HCT116 (cell line): ENCODE measurements around the gene VTI1A. TPM values are rescaled to one million over a fixed set of nuclear protein-coding genes. Genes with fewer than 3 reads are reported as not detected.

ENCODE experiments used
- ATAC-seq: fragments of 200-7000 bp; cut with Tn5 transposase; 2 replicates; pipeline ENCODE4 v1.9.1; 2020; ENCODE audit warnings: mild to moderate bottlenecking, moderate library complexity
- BruUV-seq: library from RNA; stranded (reverse); fragments of 400-500 nt; replicated peaks from 2 replicates; lab custom pipeline; 2021; lab: Mats Ljungman, UMichigan
- CTCF ChIA-PET: fragments of 300-600 bp; sonication (Branson Sonifier 250); formaldehyde crosslinking; loops from one replicate; lab custom pipeline; 2021; ENCODE audit warnings: antibody characterized with exemption; lab: Charles Lee
- POLR2A ChIA-PET: fragments of 300-600, 350-600 bp; sonication (Branson Sonifier 250); formaldehyde crosslinking; loops from one replicate; lab custom pipeline; 2021; ENCODE audit warnings: antibody characterized with exemption; lab: Charles Lee
- RAD21 ChIA-PET, 2 experiments: fragments of 300-600 bp; sonication (Branson Sonifier 250); formaldehyde crosslinking; loops; one replicate each; lab custom pipeline; 2023; ENCODE audit warnings: low total read pairs in 2 of 2; ENCODE audit not compliant: uncharacterized antibody in 2 of 2, unreplicated experiment in 2 of 2, low non-redundant PET in 1 of 2; lab: Charles Lee
- DNase-seq: peaks from one replicate; pipeline ENCODE4 v3.0.0-alpha.2; 2010; ENCODE audit warnings: low read depth, low spot score
- H2AFZ ChIP-seq: fragments of 200-600 bp; shearing (Covaris generic), sonication (generic); 2 replicates; pipeline ENCODE4 v1.6.1; 2017; ENCODE audit warnings: low read depth, mixed run types, mixed read lengths, antibody characterized with exemption, low read length; ENCODE audit not compliant: poor library complexity, severe bottlenecking
- H3K27ac ChIP-seq: 2 replicates; pipeline ENCODE4 v1.5.1; 2012; ENCODE audit warnings: low read depth, low read length
- H3K27me3 ChIP-seq: fragments of 200-600 bp; sonication (generic); 2 replicates; pipeline ENCODE4 v1.6.1; 2016; ENCODE audit warnings: mixed run types, low read length, mixed read lengths; ENCODE audit not compliant: insufficient read depth
- H3K36me3 ChIP-seq, 2 experiments: fragments of 200-500 bp in 1 of 2; fragments of 200-600 bp in 1 of 2; sonication (Bioruptor generic) in 1 of 2; sonication (generic) in 1 of 2; 2 replicates each; pipeline versions ENCODE4 v1.5.1 to v1.6.1; 2014 to 2016; ENCODE audit warnings: low read length in 2 of 2, inconsistent platforms in 1 of 2, mixed read lengths in 1 of 2, mixed run types in 1 of 2; ENCODE audit not compliant: insufficient read depth in 2 of 2, control insufficient read depth in 1 of 2
- H3K4me1 ChIP-seq, 2 experiments: fragments of 200-600 bp in 1 of 2; sonication (generic) in 1 of 2; 2 replicates each; pipeline versions ENCODE4 v1.5.1 to v1.6.1; 2012 to 2017; ENCODE audit warnings: low read length in 2 of 2, inconsistent platforms in 1 of 2, mild to moderate bottlenecking in 1 of 2, mixed read lengths in 1 of 2, mixed run types in 1 of 2, moderate library complexity in 1 of 2; ENCODE audit not compliant: insufficient read depth in 2 of 2, control insufficient read depth in 1 of 2
- H3K4me2 ChIP-seq: fragments of 200-600 bp; sonication (generic); 2 replicates; pipeline ENCODE4 v1.6.1; 2017; ENCODE audit warnings: mixed run types, low read length, mixed read lengths
- H3K4me3 ChIP-seq, 2 experiments: fragments of 200-600 bp in 1 of 2; sonication (generic) in 1 of 2; replicated peaks in 1 of 2; 2 replicates each; pipeline ENCODE4 v1.5.1; 2011 to 2016; ENCODE audit warnings: low read length in 2 of 2, control low read depth in 1 of 2, low read depth in 1 of 2, mild to moderate bottlenecking in 1 of 2, mixed read lengths in 1 of 2, mixed run types in 1 of 2
- H3K79me2 ChIP-seq: fragments of 200-600 bp; sonication (generic); 2 replicates; pipeline ENCODE4 v1.6.1; 2017; ENCODE audit warnings: mild to moderate bottlenecking, mixed run types, low read length, moderate library complexity, mixed read lengths; ENCODE audit not compliant: insufficient read depth
- H3K9ac ChIP-seq: fragments of 200-600 bp; sonication (generic); 2 replicates; pipeline ENCODE4 v1.6.1; 2016; ENCODE audit warnings: low read length, mixed read lengths
- H3K9me2 ChIP-seq: fragments of 200-600 bp; sonication (generic), shearing (Covaris generic); 2 replicates; pipeline ENCODE4 v1.6.1; 2017; ENCODE audit warnings: mixed run types, mild to moderate bottlenecking, moderate library complexity; ENCODE audit not compliant: insufficient read depth
- H3K9me3 ChIP-seq, 2 experiments: fragments of 200-500 bp in 1 of 2; fragments of 200-600 bp in 1 of 2; sonication (Bioruptor generic) in 1 of 2; sonication (generic) in 1 of 2; 2 replicates each; pipeline ENCODE4 v1.6.1; 2014 to 2017; ENCODE audit warnings: low read length in 2 of 2, mixed read lengths in 2 of 2, inconsistent platforms in 1 of 2, low read depth in 1 of 2, mild to moderate bottlenecking in 1 of 2, mixed run types in 1 of 2, moderate library complexity in 1 of 2; ENCODE audit not compliant: control insufficient read depth in 1 of 2, insufficient read depth in 1 of 2
- H4K20me1 ChIP-seq: fragments of 200-600 bp; sonication (generic), shearing (Covaris generic); 2 replicates; pipeline ENCODE4 v1.6.1; 2017; ENCODE audit warnings: mixed run types, mild to moderate bottlenecking, moderate library complexity; ENCODE audit not compliant: insufficient read depth
- CBX3 ChIP-seq: IDR thresholded peaks from 2 replicates; pipeline ENCODE4 v1.6.1; 2012; ENCODE audit warnings: low read depth
- EGR1 ChIP-seq: IDR thresholded peaks from 2 replicates; pipeline ENCODE4 v1.6.1; 2012; ENCODE audit warnings: low read depth
- ELF1 ChIP-seq: IDR thresholded peaks from 2 replicates; pipeline ENCODE4 v1.6.1; 2012; ENCODE audit warnings: low read depth, borderline replicate concordance
- EZH2 ChIP-seq: fragments of 200-600 bp; sonication (generic); IDR thresholded peaks from 2 replicates; pipeline ENCODE4 v1.6.1; 2017; ENCODE audit warnings: antibody characterized with exemption, mixed run types
- JUND ChIP-seq: IDR thresholded peaks from 2 replicates; pipeline ENCODE4 v1.6.1; 2012
- POLR2A ChIP-seq: IDR thresholded peaks from 2 replicates; pipeline ENCODE4 v1.7.0; 2011; ENCODE audit warnings: borderline replicate concordance; ENCODE audit not compliant: insufficient read depth, insufficient read length; ENCODE audit errors: extremely low read depth
- POLR2AphosphoS5 ChIP-seq: IDR thresholded peaks from 2 replicates; pipeline ENCODE4 v1.6.1; 2011; ENCODE audit warnings: mild to moderate bottlenecking, low read depth, low read length, moderate library complexity
- SIN3A ChIP-seq: IDR thresholded peaks from 2 replicates; pipeline ENCODE4 v1.6.1; 2012; ENCODE audit warnings: low read depth
- SP1 ChIP-seq: IDR thresholded peaks from 2 replicates; pipeline ENCODE4 v1.6.1; 2012; ENCODE audit warnings: low read depth
- SRF ChIP-seq: IDR thresholded peaks from 2 replicates; pipeline ENCODE4 v1.6.1; 2012; ENCODE audit warnings: low read depth
- TCF7L2 ChIP-seq: IDR thresholded peaks from 2 replicates; pipeline ENCODE4 v1.7.0; 2011; ENCODE audit warnings: borderline replicate concordance, inconsistent platforms; ENCODE audit not compliant: insufficient read depth, insufficient read length; ENCODE audit errors: extremely low read depth
- YY1 ChIP-seq: IDR thresholded peaks from 2 replicates; pipeline ENCODE4 v1.6.1; 2011; ENCODE audit warnings: low read length, low read depth, moderate library complexity, mild to moderate bottlenecking; ENCODE audit not compliant: insufficient replicate concordance; ENCODE audit errors: extremely low read depth
- ZFX ChIP-seq: fragments of 450-650 bp; IDR thresholded peaks from 2 replicates; pipeline ENCODE4 v1.6.1; 2017
- ZNF274 ChIP-seq: fragments of 200-500 bp; sonication (Bioruptor generic); IDR thresholded peaks from 2 replicates; pipeline ENCODE4 v1.6.1; 2014; ENCODE audit warnings: mild to moderate bottlenecking, low read depth, low read length, inconsistent platforms
- intact Hi-C: fragments of 100-400 bp; cut with micrococcal nuclease; formaldehyde crosslinking; loops from 2 replicates; pipeline ENCODE4 v1.10.0; 2022
- total RNA-seq: library from RNA; stranded (reverse); gene quantifications from one replicate; pipeline ENCODE4 v1.2.1, GENCODE V29; 2021; ENCODE audit not compliant: unreplicated experiment
- TF ChIP-seq, protein P1 (sequence below): IDR thresholded peaks from 2 replicates; pipeline ENCODE4 v1.6.1; 2012; ENCODE audit warnings: low read depth
- TF ChIP-seq, protein P2 (sequence below), 3 experiments: fragments of 200-600 bp in 1 of 3; sonication (generic) in 1 of 3; IDR thresholded peaks in 2 of 3; conservative IDR thresholded peaks in 1 of 3; 2 replicates each; pipeline ENCODE4 v1.5.1; 2012 to 2017; ENCODE audit warnings: low read depth in 2 of 3, low read length in 2 of 3, antibody characterized with exemption in 1 of 3, borderline replicate concordance in 1 of 3, control low read depth in 1 of 3, mild to moderate bottlenecking in 1 of 3, mixed read lengths in 1 of 3, mixed run types in 1 of 3, moderate library complexity in 1 of 3; ENCODE audit not compliant: insufficient read depth in 1 of 3
- TF ChIP-seq, protein P3 (sequence below): IDR thresholded peaks from 2 replicates; pipeline ENCODE4 v1.6.1; 2012
- TF ChIP-seq, protein P4 (sequence below): IDR thresholded peaks from 2 replicates; pipeline ENCODE4 v1.6.1; 2011; ENCODE audit warnings: mild to moderate bottlenecking, low read length, moderate library complexity; ENCODE audit not compliant: insufficient replicate concordance; ENCODE audit errors: extremely low read depth

Gene VTI1A
- total RNA-seq, 1 experiment from 2014 or later = 80.7 TPM

DNA sequence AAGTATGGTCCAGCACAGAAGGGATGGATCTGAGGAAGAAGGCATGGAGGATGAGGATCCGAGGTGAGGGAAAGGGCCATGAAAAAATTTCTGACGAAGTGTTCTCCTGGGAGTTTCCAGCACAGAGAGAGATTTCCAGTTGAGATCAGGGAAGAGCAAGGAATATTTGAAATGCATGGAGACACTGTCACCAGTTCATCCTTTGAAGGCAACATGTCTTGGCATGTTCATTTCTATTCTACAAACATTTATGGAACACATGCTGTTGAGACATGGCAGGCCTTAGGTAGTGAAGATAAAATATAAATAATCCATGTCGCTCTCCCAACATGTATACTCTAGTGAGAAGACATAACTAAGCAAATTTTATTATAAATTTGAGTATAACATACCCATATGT lies 269.1 kb downstream of the VTI1A start (continued):
- TF ChIP-seq, protein P1, sequence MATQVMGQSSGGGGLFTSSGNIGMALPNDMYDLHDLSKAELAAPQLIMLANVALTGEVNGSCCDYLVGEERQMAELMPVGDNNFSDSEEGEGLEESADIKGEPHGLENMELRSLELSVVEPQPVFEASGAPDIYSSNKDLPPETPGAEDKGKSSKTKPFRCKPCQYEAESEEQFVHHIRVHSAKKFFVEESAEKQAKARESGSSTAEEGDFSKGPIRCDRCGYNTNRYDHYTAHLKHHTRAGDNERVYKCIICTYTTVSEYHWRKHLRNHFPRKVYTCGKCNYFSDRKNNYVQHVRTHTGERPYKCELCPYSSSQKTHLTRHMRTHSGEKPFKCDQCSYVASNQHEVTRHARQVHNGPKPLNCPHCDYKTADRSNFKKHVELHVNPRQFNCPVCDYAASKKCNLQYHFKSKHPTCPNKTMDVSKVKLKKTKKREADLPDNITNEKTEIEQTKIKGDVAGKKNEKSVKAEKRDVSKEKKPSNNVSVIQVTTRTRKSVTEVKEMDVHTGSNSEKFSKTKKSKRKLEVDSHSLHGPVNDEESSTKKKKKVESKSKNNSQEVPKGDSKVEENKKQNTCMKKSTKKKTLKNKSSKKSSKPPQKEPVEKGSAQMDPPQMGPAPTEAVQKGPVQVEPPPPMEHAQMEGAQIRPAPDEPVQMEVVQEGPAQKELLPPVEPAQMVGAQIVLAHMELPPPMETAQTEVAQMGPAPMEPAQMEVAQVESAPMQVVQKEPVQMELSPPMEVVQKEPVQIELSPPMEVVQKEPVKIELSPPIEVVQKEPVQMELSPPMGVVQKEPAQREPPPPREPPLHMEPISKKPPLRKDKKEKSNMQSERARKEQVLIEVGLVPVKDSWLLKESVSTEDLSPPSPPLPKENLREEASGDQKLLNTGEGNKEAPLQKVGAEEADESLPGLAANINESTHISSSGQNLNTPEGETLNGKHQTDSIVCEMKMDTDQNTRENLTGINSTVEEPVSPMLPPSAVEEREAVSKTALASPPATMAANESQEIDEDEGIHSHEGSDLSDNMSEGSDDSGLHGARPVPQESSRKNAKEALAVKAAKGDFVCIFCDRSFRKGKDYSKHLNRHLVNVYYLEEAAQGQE = no peak
- no peak for TF ChIP-seq SRF
- TF ChIP-seq SIN3A = no peak
- no peak for TF ChIP-seq EGR1

DNA sequence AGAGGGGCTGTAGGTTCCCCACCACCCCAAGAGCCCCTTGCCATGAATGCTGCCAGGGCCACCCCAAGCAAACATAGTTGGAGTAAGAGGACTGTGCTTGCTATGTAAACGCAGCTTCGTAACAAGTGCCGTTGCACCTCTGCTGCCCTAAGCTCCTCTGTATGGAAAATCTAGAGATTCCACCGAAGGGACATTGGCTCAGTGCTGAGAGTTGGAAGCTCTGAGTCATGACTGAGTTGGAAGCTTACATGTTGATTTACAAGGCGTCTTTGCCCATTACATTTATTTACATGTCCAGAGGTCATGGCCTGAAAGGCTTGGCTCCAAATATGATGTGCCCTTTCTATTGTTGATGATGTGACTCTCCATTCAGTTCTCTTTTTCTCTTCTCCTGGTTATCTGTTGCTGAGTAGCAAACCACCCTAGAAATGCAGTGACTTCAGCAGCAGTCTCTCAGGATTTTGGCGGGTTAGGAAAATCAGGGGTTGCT lies 270.0 kb downstream of the VTI1A start:
- Histone ChIP-seq H3K79me2 (no peaks in the 10 kb centered on the region; the same call in 1 of the 2 replicates), H4K20me1 (no peaks in the 10 kb centered on the region), H3K9ac (0 out of 2 replicates have a peak overlapping the region, but pooled peaks have one; percentile 4), H3K36me3 (no peaks in the 10 kb centered on the region), H3K4me1 (peaks cover 25 to 34% of the 10 kb centered on the region in 2 experiments), H3K4me2 (peak overlapping the region; percentile 52), H3K27me3 (no peaks in the 10 kb centered on the region), H3K9me2 (no peaks in the 10 kb centered on the region), H2AFZ (no peak overlapping the region), H3K4me3 (no peak overlapping the region), H3K9me3 (no peaks in the 10 kb centered on the region), H3K27ac (peak overlapping the region; percentile 46)
- intact Hi-C loops = no loop called here
- BruUV-seq = no TSS peak
- ChIA-PET RAD21 (no interaction called here), CTCF (no interaction called here), POLR2A (no interaction called here)
- ATAC-seq (peak; percentile 69), DNase-seq (peak; percentile 75)
- peak; percentile 42; the same call in 1 of the 2 replicates for TF ChIP-seq SRF
- TF ChIP-seq YY1 = peak; percentile 39
- TF ChIP-seq, protein P2, sequence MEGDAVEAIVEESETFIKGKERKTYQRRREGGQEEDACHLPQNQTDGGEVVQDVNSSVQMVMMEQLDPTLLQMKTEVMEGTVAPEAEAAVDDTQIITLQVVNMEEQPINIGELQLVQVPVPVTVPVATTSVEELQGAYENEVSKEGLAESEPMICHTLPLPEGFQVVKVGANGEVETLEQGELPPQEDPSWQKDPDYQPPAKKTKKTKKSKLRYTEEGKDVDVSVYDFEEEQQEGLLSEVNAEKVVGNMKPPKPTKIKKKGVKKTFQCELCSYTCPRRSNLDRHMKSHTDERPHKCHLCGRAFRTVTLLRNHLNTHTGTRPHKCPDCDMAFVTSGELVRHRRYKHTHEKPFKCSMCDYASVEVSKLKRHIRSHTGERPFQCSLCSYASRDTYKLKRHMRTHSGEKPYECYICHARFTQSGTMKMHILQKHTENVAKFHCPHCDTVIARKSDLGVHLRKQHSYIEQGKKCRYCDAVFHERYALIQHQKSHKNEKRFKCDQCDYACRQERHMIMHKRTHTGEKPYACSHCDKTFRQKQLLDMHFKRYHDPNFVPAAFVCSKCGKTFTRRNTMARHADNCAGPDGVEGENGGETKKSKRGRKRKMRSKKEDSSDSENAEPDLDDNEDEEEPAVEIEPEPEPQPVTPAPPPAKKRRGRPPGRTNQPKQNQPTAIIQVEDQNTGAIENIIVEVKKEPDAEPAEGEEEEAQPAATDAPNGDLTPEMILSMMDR (IDR thresholded peaks at IDR 0.05 in 2 of 3, conservative IDR thresholded peaks at IDR 0.05 in 1 of 3; ENCODE audit: borderline replicate concordance in 1 of 3, insufficient read depth in 1 of 3, low read depth in 2 of 3, low read length in 2 of 3) = no peak
- no peak for TF ChIP-seq ZFX
- TF ChIP-seq ELF1 = no peak
- 0 out of 2 replicates have a peak, but pooled peaks have one; percentile 39 for TF ChIP-seq SIN3A
- TF ChIP-seq SP1 = peak; percentile 91
- peak; percentile 40 for TF ChIP-seq TCF7L2
- TF ChIP-seq, protein P3, sequence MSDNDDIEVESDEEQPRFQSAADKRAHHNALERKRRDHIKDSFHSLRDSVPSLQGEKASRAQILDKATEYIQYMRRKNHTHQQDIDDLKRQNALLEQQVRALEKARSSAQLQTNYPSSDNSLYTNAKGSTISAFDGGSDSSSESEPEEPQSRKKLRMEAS = peak; percentile 48
- TF ChIP-seq JUND = peak; percentile 95
- TF ChIP-seq, protein P4, sequence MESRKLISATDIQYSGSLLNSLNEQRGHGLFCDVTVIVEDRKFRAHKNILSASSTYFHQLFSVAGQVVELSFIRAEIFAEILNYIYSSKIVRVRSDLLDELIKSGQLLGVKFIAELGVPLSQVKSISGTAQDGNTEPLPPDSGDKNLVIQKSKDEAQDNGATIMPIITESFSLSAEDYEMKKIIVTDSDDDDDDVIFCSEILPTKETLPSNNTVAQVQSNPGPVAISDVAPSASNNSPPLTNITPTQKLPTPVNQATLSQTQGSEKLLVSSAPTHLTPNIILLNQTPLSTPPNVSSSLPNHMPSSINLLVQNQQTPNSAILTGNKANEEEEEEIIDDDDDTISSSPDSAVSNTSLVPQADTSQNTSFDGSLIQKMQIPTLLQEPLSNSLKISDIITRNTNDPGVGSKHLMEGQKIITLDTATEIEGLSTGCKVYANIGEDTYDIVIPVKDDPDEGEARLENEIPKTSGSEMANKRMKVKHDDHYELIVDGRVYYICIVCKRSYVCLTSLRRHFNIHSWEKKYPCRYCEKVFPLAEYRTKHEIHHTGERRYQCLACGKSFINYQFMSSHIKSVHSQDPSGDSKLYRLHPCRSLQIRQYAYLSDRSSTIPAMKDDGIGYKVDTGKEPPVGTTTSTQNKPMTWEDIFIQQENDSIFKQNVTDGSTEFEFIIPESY = no peak
- TF ChIP-seq ZNF274 = no peak
- no peak for TF ChIP-seq POLR2A
- peak; percentile 62; the same call in 1 of the 2 replicates for TF ChIP-seq POLR2AphosphoS5
- no peak for TF ChIP-seq EZH2
- TF ChIP-seq CBX3 = peak; percentile 97
